ENCODE data around the gene ANO2.

Gene ANO2

GRCh38 chr12:5523396-5524115 is 421.5 kb downstream of the ANO2 start:
- TF ChIP-seq FOXP2 (optimal IDR thresholded peaks at IDR 0.05; ENCODE audit: borderline replicate concordance, extremely low read depth, extremely low read length, insufficient read depth) (no peak), REST (IDR thresholded peaks at IDR 0.05; ENCODE audit: insufficient read depth in 1 of 2, low read depth in 2 of 2, low read length in 2 of 2) (no peak), POLR2AphosphoS5 (IDR thresholded peaks at IDR 0.05; ENCODE audit: low read depth, low read length) (no peak), SIN3A (IDR thresholded peaks at IDR 0.05; ENCODE audit: borderline replicate concordance, insufficient read depth, low read length) (no peak), TAF1 (IDR thresholded peaks at IDR 0.05; ENCODE audit: borderline replicate concordance, insufficient read depth, low read length) (no peak)

DNA sequence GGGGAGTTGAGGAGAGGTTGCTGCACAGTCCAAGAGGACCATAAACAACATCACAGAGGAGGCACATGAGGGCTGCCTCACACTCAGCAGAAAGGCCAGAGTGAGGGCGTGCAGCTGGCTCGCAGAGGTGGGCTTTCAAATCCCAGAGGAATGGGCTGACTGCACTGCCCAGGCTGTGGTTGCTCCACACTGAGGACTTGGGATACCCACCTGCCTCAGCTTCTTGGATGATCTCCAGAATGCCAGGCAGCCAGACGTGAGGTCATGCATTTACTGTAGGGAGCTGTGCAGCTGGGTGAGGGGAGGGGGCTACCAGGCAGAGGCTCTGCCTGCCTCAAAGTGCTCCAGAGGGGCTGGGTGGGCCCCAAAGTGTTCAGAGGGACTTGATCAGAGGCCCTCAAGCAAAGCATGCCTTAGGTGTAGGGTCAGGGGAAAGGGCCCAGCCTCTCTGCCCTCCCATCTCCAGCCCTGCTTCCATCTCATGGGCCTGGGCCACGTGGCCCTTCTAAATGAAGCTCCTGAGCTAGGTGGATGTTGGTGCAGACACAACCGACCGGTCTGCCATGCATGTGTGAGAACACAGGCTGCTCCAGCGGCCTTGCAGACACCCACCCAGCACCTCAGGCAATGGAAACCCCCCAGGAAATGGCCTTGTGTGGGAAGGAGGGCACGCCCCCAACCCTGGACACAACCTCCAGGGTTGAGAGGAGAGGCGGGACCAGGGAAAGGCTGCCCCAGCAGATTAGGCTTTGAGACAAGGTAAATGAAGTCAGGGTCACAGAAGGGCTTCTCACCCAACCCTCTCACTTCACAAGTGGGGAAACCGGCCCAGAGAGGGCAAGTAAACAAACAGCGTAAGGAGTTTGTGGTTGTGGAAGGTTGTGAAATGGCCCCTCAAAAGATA is 422.4 kb downstream of the ANO2 start:
- TF ChIP-seq REST (IDR thresholded peaks at IDR 0.05; ENCODE audit: insufficient read depth in 1 of 2, low read depth in 2 of 2, low read length in 2 of 2): no peak
- TF ChIP-seq TAF1 (IDR thresholded peaks at IDR 0.05; ENCODE audit: borderline replicate concordance, insufficient read depth, low read length): no peak
- TF ChIP-seq SIN3A (IDR thresholded peaks at IDR 0.05; ENCODE audit: borderline replicate concordance, insufficient read depth, low read length): no peak
- TF ChIP-seq POLR2AphosphoS5 (IDR thresholded peaks at IDR 0.05; ENCODE audit: low read depth, low read length): no peak
- no peak for TF ChIP-seq FOXP2 (optimal IDR thresholded peaks at IDR 0.05; ENCODE audit: borderline replicate concordance, extremely low read depth, extremely low read length, insufficient read depth)

DNA sequence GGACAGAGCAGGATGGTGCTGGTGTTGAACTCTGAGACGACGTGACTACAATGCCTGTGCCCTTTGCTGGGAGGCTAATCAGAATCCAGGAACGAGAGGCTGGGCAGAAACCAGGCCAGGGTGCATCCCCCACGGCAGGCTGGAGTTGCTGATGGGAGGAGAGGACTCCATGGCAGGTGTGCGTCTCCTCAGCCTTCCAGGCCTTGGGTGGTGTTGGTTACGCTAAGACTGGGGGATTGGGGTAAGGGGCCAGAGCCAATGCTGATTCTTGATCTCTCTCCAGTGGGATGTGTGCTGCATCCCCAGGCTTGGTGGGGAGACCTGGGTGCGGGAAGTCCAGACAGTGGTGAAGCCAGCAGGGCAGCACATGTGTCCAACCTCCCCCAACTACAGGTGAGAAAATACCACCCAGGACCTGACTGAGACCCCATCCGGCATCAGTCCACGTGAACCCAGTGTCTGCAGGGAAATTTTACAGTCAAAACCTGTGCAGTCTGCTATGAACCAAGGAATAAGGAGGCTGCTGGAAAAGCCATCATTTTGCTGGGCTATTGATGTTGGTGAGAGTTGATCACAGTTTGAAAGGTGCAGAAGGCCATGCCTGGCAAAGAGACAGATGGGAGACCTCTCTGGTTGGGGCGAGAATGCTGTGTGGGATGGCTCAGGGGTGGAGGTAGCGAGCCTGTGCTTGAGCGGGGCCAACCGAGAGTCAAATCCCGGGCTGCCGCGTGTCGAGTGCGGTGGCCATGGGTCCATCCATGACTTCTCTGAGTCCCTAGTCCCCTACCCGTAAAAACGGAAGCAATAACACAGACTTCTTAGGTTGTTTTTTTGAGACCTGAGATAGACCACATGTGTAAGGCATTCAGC is 423.4 kb downstream of the ANO2 start:
- TF ChIP-seq TAF1 (IDR thresholded peaks at IDR 0.05; ENCODE audit: borderline replicate concordance, insufficient read depth, low read length) (no peak), POLR2AphosphoS5 (IDR thresholded peaks at IDR 0.05; ENCODE audit: low read depth, low read length) (no peak), SIN3A (IDR thresholded peaks at IDR 0.05; ENCODE audit: borderline replicate concordance, insufficient read depth, low read length) (no peak), FOXP2 (optimal IDR thresholded peaks at IDR 0.05; ENCODE audit: borderline replicate concordance, extremely low read depth, extremely low read length, insufficient read depth) (no peak), REST (IDR thresholded peaks at IDR 0.05; ENCODE audit: insufficient read depth in 1 of 2, low read depth in 2 of 2, low read length in 2 of 2) (no peak)

DNA sequence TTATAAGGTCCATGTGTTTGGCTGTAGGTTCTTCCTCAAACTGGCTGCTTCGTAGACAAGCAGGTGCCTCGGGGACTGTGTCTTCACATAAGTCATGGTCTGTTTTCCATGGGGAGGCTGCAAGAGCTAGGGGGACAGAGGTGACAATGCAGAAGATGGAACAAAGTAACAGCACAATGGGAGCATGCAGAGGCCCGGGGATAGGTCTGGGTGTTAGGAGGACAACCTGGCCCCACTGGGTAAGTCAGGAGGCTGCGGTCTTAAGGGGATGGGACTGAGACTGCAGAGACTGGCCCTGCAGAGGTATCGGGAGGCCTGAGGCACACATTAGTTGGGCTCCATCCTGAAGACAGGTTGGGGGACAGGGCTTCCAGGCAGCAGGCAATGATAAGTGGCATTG is 424.2 kb downstream of the ANO2 start:
- TF ChIP-seq TAF1 (IDR thresholded peaks at IDR 0.05; ENCODE audit: borderline replicate concordance, insufficient read depth, low read length): no peak
- no peak for TF ChIP-seq SIN3A (IDR thresholded peaks at IDR 0.05; ENCODE audit: borderline replicate concordance, insufficient read depth, low read length)
- no peak for TF ChIP-seq REST (IDR thresholded peaks at IDR 0.05; ENCODE audit: insufficient read depth in 1 of 2, low read depth in 2 of 2, low read length in 2 of 2)
